Suppressor macrophage (primary cell): ENCODE measurements around the gene GPR158.
A peak's percentile ranks its signal among the peaks of the same experiment; 100 is the strongest.
"Not testable (repeated sequence)": the region's sequence is repeated elsewhere in the genome, so short reads cannot be mapped to it uniquely, and the experiment has no call there.

Source experiments
- DNase-seq, 4 experiments: peaks; one replicate each; pipeline ENCODE4 v3.0.0-alpha.2; 2020 to 2022
- total RNA-seq, 17 experiments: gene quantifications; one replicate each; lab custom pipeline; 2026; ENCODE audit warnings: mixed read lengths in 6 of 17, inconsistent platforms in 3 of 17; lab: John Stamatoyannopoulos, UW

Gene GPR158, protein sequence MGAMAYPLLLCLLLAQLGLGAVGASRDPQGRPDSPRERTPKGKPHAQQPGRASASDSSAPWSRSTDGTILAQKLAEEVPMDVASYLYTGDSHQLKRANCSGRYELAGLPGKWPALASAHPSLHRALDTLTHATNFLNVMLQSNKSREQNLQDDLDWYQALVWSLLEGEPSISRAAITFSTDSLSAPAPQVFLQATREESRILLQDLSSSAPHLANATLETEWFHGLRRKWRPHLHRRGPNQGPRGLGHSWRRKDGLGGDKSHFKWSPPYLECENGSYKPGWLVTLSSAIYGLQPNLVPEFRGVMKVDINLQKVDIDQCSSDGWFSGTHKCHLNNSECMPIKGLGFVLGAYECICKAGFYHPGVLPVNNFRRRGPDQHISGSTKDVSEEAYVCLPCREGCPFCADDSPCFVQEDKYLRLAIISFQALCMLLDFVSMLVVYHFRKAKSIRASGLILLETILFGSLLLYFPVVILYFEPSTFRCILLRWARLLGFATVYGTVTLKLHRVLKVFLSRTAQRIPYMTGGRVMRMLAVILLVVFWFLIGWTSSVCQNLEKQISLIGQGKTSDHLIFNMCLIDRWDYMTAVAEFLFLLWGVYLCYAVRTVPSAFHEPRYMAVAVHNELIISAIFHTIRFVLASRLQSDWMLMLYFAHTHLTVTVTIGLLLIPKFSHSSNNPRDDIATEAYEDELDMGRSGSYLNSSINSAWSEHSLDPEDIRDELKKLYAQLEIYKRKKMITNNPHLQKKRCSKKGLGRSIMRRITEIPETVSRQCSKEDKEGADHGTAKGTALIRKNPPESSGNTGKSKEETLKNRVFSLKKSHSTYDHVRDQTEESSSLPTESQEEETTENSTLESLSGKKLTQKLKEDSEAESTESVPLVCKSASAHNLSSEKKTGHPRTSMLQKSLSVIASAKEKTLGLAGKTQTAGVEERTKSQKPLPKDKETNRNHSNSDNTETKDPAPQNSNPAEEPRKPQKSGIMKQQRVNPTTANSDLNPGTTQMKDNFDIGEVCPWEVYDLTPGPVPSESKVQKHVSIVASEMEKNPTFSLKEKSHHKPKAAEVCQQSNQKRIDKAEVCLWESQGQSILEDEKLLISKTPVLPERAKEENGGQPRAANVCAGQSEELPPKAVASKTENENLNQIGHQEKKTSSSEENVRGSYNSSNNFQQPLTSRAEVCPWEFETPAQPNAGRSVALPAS (N-terminal part only)
- total RNA-seq, result 0 to 4.4 (median 0) reads per million in 17 experiments

GRCh38 chr10:25174461-25175230 is at the start of gene GPR158:
TSS of gene GPR158 (plus strand) at chr10:25175001. CDS start at chr10:25175421, 420 bp downstream.
- DNase-seq, result peak; percentile 58 to 80 (median 68)

DNA sequence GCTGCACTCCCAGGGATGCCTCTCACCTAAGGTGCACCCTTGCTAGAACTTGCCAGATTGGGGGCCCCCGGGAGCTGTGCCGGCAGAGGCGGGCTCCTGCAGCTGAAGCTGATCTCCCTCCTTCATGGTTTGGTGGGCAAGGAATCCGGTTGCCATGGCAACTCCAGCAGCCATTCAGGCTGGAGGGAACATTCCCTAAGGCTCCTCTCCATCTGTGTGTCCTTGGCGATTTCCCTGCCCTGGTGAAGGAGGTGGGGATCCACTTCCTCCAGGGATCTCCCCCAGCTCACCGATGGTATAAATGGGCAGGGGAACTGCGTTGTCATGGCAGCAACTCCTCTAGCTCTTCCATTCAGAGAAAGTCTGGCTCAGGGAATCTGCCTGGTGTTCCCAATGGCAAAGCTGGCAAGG is 49.6 kb upstream of the GPR158 start:
- DNase-seq, result no peak

- no peak for DNase-seq
Measured at GRCh38 chr10:25129592-25129991, 45.2 kb upstream of the GPR158 start.

DNA sequence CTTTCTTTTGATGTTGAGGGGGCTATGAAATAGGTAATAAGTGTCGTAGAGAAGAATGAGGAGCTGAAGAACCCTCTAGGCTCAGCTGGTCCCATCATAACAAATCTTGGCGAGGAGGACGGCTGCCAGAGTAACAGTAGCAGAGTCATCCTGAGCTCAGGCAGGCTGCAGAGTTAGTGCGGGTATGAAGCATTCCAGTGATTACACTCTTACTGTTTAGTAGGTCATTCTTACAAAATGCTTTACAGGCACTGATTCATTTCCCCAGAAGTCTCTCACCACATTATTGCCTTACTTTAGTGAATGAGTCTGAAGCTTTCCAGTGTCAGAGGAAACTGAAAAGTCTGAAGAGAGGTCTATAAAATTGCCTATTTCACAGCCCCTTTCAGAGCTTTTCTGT is 43.9 kb upstream of the GPR158 start:
- DNase-seq, result no peak

DNA sequence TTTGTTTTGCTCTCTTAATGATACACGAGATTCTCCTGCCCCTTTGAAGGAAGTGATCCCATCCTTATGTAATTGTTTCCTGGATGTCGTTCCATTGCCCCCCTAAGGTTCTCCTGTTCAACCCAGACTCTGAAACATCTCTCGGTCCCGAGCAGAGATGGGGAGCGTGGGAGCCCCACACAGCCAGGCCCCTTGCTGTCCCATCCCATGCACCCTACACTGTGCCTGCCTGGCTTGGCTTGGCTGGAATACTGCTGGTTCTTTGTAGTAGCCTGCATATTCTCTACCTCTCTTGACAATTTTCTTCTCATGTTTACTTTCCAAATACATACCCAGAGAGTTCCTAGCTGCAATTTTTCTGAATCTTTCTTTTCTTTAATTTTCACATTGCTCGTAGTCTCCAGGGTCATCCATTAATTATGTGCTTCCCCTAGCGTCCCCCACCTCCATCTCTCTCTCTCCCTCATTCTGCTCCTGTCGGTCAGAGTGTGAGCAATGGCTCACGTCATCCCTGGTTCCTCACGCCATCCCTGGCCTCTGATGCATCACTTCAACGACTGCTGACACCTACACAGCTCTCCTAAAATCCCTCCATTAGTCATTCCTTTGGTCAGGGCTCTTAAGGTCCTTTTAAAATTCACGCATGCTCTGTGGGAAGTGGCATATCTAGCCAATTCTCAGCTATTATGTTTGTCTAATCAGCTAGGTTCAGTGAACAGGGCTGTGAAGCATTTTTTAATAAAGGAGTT is 32.5 kb upstream of the GPR158 start:
- DNase-seq, result no peak

DNA sequence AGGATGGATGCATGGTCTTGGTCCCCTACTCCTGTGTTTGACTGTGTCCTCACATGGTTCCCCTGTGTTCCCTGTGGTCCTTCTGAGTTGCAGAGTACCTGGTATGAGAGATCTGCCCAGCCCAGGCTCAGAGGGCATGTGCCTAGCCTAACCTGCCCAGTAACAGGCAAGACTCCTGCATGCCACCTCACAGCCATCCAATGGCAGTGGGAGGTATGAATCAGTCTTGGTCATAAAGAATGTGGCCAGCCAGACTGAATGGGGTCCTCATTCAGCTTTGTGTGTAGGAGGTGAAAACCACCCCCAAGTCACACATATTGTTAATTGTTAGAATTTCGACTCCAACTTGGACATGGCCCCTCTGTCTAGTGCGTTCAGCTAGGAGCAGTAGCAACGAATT is 17.2 kb upstream of the GPR158 start:
- no peak for DNase-seq

DNA sequence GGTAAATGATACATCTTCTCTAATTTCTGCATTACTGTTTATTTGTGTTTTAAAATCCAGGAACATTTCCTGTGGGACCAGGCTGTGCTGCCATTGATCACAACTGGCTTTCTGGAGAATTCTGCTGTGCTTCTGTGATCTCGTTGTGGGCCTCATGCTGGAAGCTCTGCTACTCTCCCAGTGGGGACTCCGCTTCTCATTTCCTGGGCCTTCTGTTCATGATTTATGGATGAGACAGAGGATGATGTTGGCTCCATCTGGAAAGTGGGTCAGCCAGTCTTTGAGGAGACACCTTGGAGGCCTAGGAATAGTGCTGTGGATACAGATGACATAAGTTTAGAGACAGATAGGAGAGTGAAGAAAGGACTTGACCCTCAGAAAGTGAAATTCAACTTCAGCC is 15.2 kb upstream of the GPR158 start:
- no peak for DNase-seq

GRCh38 chr10:25162391-25162790 is 12.4 kb upstream of the GPR158 start:
- DNase-seq, result no peak

- not testable (repeated sequence) for DNase-seq
Measured at GRCh38 chr10:25163464-25163863, 11.3 kb upstream of the GPR158 start.

- no peak for DNase-seq
Measured at GRCh38 chr10:25169740-25170139, 5.1 kb upstream of the GPR158 start.

DNA sequence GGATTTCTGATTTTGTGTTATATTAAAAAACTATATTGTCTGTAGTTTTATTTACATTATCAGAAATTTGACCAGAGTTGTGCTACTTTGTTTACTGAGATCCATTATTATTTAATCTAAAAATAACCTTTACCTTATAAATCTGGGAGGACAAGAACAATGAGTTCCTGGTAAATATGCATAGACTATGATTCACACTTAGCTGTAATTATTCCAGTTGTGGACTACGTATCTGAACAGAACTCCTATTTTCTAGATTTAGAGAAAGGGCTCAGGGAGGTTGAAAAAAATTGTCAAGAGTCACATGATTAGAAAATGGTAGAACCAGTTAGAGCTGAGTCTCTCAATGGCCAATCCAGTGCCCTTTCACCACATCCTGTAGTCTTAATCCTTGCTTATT is 4.2 kb upstream of the GPR158 start:
- no peak for DNase-seq

DNA sequence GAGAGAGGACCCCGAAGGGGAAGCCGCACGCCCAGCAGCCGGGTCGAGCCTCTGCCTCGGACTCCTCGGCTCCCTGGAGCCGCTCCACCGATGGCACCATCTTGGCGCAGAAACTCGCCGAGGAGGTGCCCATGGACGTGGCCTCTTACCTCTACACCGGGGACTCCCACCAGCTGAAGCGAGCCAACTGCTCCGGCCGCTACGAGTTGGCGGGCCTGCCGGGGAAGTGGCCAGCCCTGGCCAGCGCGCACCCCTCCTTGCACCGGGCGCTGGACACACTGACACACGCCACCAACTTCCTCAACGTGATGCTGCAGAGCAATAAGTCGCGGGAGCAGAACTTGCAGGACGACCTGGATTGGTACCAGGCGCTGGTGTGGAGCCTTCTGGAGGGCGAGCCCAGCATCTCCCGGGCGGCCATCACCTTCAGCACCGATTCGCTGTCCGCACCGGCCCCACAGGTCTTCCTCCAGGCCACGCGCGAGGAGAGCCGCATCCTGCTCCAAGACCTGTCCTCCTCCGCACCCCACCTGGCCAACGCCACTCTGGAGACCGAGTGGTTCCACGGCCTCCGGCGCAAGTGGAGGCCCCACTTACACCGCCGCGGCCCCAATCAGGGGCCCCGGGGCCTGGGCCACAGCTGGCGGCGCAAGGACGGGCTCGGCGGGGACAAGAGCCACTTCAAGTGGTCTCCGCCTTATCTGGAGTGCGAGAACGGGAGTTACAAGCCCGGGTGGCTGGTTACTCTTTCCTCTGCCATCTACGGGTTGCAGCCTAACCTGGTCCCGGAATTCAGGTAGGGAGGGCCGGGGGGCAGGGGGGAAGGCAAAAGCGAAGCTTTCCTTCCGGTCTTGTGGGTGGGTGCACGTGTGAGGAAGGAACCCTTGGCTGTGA is 973 bp downstream of the GPR158 start:
- no peak for DNase-seq

DNA sequence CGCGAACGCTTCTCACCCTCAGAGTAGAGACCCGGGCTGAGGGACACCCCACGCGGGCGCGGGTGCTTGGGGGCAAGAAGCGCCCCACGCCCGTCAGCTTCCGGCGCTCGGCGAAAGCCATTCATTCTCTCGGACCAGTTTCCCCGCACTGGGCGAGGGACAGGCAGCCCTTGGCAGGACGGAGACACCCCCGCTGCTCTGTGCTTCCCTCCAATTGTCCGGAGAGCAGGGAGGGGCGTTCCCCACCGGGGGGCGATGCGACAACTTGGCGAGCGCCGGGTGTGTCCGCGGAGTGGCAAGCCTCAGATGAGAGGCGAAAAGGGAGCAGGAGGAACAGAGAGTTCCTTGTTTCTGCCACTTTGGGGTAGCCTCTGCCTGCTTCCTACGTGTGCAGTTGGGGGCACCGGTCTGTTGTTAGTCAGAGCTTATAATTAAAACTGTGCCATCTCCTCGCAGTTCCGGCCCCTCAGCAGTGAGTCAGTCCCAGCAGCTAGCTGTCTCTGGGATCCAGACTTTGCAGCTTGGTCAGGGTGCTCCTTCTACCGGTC is 1.7 kb downstream of the GPR158 start:
- DNase-seq, result no peak

DNA sequence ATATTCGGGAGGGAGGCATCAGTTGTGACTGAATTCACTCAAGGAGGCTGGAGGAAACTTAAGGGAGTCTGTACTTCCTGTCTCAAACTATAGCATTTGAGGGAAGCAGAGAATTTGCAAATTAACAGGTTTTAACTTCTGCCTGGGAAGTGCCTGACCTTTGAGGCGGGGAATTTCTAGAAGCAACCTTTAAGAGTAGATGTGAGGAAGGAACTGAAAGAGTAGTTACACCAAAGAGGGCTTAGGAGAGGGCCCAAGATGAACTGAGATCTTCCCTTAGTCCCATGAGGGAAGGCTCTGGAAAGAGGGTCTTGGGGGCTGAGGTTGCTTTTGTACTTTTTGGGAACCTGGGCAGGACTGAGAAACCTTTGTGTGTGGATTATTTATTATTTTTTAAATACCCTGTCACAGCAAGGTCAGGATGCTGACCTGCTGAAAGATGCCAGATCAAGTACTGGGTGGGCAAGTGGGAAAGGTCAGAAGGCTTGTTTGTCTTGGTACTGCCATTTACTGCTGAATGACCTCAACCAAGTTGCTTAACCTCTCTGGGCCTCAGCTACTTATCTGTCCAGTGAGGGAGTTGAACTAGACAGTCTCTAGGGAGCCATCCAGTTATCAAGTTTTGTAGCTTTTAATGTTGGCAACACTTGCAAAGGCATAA is 2.4 kb downstream of the GPR158 start:
- no peak for DNase-seq

- DNase-seq, result no peak
Measured at GRCh38 chr10:25177754-25178135, 2.9 kb downstream of the GPR158 start.

DNA sequence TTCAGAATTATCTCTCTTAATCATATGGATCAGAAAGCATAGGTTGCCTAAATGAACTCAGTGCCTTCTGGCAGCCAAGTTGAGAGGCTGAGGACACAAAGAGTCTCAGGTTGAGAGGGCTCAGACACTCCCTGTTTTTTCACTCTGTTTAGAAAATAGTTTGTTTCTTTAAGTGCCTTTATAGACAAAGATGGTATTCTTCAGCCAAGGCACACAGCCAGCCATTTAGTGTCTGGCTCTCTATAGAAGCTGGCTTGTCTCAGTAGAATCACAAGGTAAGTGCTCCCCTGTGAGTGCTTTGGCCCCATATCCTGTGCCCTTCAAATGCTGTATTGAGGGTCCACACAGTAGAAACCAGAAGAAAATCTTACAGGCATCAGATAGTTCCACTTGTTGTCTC is 3.6 kb downstream of the GPR158 start:
- no peak for DNase-seq

GRCh38 chr10:25180801-25181200 is 6.0 kb downstream of the GPR158 start:
- DNase-seq, result no peak

DNA sequence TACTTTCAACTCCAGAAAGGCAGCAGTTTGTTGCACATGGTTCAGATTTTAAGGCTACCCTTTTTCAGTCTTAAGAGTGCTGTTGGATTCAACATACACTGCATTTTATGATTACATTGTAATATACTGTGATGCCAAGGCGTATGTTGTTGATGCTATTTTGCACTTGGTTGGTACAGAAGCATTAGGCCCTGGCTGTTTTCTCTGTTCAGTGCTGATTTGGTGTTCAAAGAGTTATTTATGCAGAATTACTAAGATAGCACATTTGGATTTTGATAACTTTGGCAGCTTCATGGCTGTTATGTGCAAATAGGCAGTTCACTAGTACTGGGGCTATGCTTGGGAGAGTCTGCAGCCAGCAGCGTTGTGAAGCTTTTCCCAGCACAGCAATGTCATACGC is 7.8 kb downstream of the GPR158 start:
- DNase-seq, result no peak

GRCh38 chr10:25191162-25191895 is 16.5 kb downstream of the GPR158 start:
- DNase-seq, result no peak
